HL-60 (cell line): ENCODE measurements around the gene PTPRQ.
"Not testable (repeated sequence)": the region's sequence is repeated elsewhere in the genome, so short reads cannot be mapped to it uniquely, and the experiment has no call there.

Experiments
- DNase-seq, 2 experiments: peaks; one replicate each; pipeline ENCODE4 v3.0.0-alpha.2; 2010 to 2020; ENCODE audit warnings: low read depth in 1 of 2, low spot score in 1 of 2
- H3K27ac ChIP-seq: fragments of 250-450 bp; sonication (Bioruptor Pico); replicated peaks from 2 replicates; pipeline ENCODE4 v1.5.1; 2020; ENCODE audit warnings: mild to moderate bottlenecking, moderate library complexity
- H3K27me3 ChIP-seq: fragments of 250-450 bp; sonication (Bioruptor Pico); 2 replicates; pipeline ENCODE4 v1.5.1; 2021; ENCODE audit warnings: mild to moderate bottlenecking, moderate library complexity; ENCODE audit not compliant: insufficient read depth, poor library complexity, severe bottlenecking
- H3K4me3 ChIP-seq: replicated peaks from 2 replicates; pipeline ENCODE4 v1.5.1; 2011; ENCODE audit warnings: mild to moderate bottlenecking, control low read depth, low read length; ENCODE audit not compliant: insufficient read depth
- CTCF ChIP-seq: IDR thresholded peaks from one replicate; pipeline ENCODE4 v1.5.1; 2011; ENCODE audit warnings: low read length, control low read depth, inconsistent platforms; ENCODE audit not compliant: insufficient read depth
- GABPA ChIP-seq: IDR thresholded peaks from 2 replicates; pipeline ENCODE4 v1.6.1; 2012; ENCODE audit warnings: low read depth
- POLR2AphosphoS5 ChIP-seq: IDR thresholded peaks from 2 replicates; pipeline ENCODE4 v1.6.1; 2012; ENCODE audit warnings: low read depth
- REST ChIP-seq: IDR thresholded peaks from 2 replicates; pipeline ENCODE4 v1.6.1; 2012; ENCODE audit warnings: low read depth; ENCODE audit not compliant: insufficient replicate concordance
- SPI1 ChIP-seq: IDR thresholded peaks from 2 replicates; pipeline ENCODE4 v1.6.1; 2012; ENCODE audit warnings: low read depth, mild to moderate bottlenecking, borderline replicate concordance

PTPRQ gene

GRCh38 chr12:80655751-80656150, 211.7 kb downstream of the PTPRQ start:
- Histone ChIP-seq H3K27me3 (no peaks in the 10 kb centered on the region), H3K27ac (no peak overlapping the region), H3K4me3 (no peak overlapping the region)
- TF ChIP-seq CTCF: no peak
- no peak for TF ChIP-seq SPI1
- TF ChIP-seq REST: no peak
- no peak for TF ChIP-seq GABPA
- no peak for TF ChIP-seq POLR2AphosphoS5
- DNase-seq: no peak

GRCh38 chr12:80659512-80660063, 215.6 kb downstream of the PTPRQ start:
- Histone ChIP-seq H3K4me3 (no peak overlapping the region), H3K27me3 (no peaks in the 10 kb centered on the region), H3K27ac (no peak overlapping the region)
- no peak for DNase-seq
- TF ChIP-seq POLR2AphosphoS5 (no peak), SPI1 (no peak), GABPA (no peak), REST (no peak), CTCF (no peak)

GRCh38 chr12:80662586-80662985, 218.6 kb downstream of the PTPRQ start:
- TF ChIP-seq SPI1 (no peak), GABPA (no peak)
- no peak overlapping the region for H3K27ac ChIP-seq
- DNase-seq: no peak
- H3K4me3 ChIP-seq: no peak overlapping the region
- no peaks in the 10 kb centered on the region for H3K27me3 ChIP-seq

- TF ChIP-seq GABPA: no peak
- no peak for TF ChIP-seq SPI1
- no peak for TF ChIP-seq REST
- TF ChIP-seq CTCF: no peak
- TF ChIP-seq POLR2AphosphoS5: no peak
Observed at GRCh38 chr12:80670214-80670613, 226.2 kb downstream of the PTPRQ start.

GRCh38 chr12:80676042-80676636, 232.1 kb downstream of the PTPRQ start:
- H3K27me3 ChIP-seq, H3K27ac ChIP-seq, H3K4me3 ChIP-seq, DNase-seq: not testable (repeated sequence)

More at GRCh38 chr12:80670214-80670613, 226.2 kb downstream of the PTPRQ start:
- no peak overlapping the region for H3K27ac ChIP-seq
- no peaks in the 10 kb centered on the region for H3K27me3 ChIP-seq
- no peak for DNase-seq
- no peak overlapping the region for H3K4me3 ChIP-seq
